ENCODE data around the gene NGDN. TPM values are rescaled to one million over a fixed set of nuclear protein-coding genes. Genes with fewer than 3 reads are reported as not detected.

NGDN gene
- total and polyA plus RNA-seq, 2 of the 4 experiments (the other 2 are of a cell fraction) = 48.1 to 49.8 TPM

DNA sequence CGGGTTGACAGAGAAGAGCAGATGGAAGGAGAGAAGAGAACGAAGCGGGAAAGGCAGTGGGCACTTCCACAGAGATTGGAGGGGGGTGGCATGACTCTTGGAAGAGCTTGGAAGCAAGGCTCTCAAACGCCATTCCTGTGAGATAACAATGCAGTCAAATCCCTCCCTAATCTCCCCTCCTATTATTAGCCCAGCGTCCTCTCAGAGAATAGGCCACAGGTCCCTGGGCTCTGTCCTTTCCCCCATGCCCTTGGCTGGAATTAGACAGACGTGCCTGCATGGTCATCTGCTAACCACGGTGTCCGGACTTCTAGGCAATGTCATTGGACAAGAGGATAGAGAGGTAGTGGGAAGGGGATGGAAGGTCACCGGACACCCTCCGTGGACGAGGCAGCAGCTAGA lies 26.1 kb upstream of the NGDN start:
- intact Hi-C loops (cut with micrococcal nuclease) (no loop called here), in situ Hi-C loops (cut with MboI; ENCODE audit: low sequenced_read_pairs) (no loop called here), dilution Hi-C loops (cut with HindIII; ENCODE audit: low sequenced_read_pairs, unreplicated experiment) (no loop called here)
- no peak overlapping the region for H3K4me2 ChIP-seq (ENCODE audit: low read depth, low read length)
- no peak overlapping the region for H2AK5ac ChIP-seq (ENCODE audit: low read depth, low read length)
- TF ChIP-seq, protein P1, sequence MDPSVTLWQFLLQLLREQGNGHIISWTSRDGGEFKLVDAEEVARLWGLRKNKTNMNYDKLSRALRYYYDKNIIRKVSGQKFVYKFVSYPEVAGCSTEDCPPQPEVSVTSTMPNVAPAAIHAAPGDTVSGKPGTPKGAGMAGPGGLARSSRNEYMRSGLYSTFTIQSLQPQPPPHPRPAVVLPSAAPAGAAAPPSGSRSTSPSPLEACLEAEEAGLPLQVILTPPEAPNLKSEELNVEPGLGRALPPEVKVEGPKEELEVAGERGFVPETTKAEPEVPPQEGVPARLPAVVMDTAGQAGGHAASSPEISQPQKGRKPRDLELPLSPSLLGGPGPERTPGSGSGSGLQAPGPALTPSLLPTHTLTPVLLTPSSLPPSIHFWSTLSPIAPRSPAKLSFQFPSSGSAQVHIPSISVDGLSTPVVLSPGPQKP (IDR thresholded peaks at IDR 0.05; ENCODE audit: borderline replicate concordance, low read depth, low read length) = no peak
- H4K5ac ChIP-seq (ENCODE audit: low read depth, low read length) = no peak overlapping the region
- H4K20me1 ChIP-seq (ENCODE audit: insufficient read depth, low read length) = no peaks in the 10 kb centered on the region
- no peak overlapping the region for H3K23ac ChIP-seq (ENCODE audit: low read depth, low read length)
- no peak overlapping the region for H2AK9ac ChIP-seq (replicated peaks; ENCODE audit: low read depth, low read length, poor library complexity)
- H2BK20ac ChIP-seq (ENCODE audit: low read depth, low read length) = no peak overlapping the region
- H2BK5ac ChIP-seq (ENCODE audit: low read depth, low read length, poor library complexity, severe bottlenecking) = no peak overlapping the region
- POLR2A ChIA-PET (ENCODE audit: unreplicated experiment) = no interaction called here
- H3K36me3 ChIP-seq (ENCODE audit: control insufficient read depth, insufficient read depth, low read length) = no peaks in the 10 kb centered on the region
- no peaks in the 10 kb centered on the region for H3K9me3 ChIP-seq (ENCODE audit: control insufficient read depth, insufficient read depth, low read length)
- 51% methylated on average over 5 of the region's 11 CpGs; no CpG with 5 or more reads in 1 of the 2 experiments for WGBS, 2 experiments (ENCODE audit: extremely low coverage in 2 of 2, insufficient read length in 1 of 2)
- no peak overlapping the region for H3K9ac ChIP-seq (ENCODE audit: low read depth, low read length)
- no peaks in the 10 kb centered on the region; the same call in 1 of the 2 replicates for H3K9me1 ChIP-seq (ENCODE audit: insufficient read depth, low read length)
- no TSS peak for BruUV-seq (replicated peaks)
- peaks cover 20% of the 10 kb centered on the region for H3K27me3 ChIP-seq (ENCODE audit: control insufficient read depth, insufficient read depth, low read length)
- CTCF ChIA-PET = no interaction called here
- no peak overlapping the region for H4K91ac ChIP-seq (ENCODE audit: insufficient read depth, low read depth, low read length)
- no peak overlapping the region for H3K14ac ChIP-seq (replicated peaks; ENCODE audit: low read depth, low read length)
- H3K79me1 ChIP-seq (ENCODE audit: low read depth in 1 of 2, low read length in 2 of 2) = no peaks in the 10 kb centered on the region
- ATAC-seq (ENCODE audit: low read depth) (no peak), DNase-seq (no peak)
- H3K18ac ChIP-seq (ENCODE audit: low read depth, low read length) = no peak overlapping the region
- no peak overlapping the region for H2BK120ac ChIP-seq (ENCODE audit: low read depth, low read length)
- H2BK15ac ChIP-seq (ENCODE audit: low read depth, low read length) = no peak overlapping the region
- H2AFZ ChIP-seq (replicated peaks; ENCODE audit: low read length, poor library complexity) = no peak overlapping the region
- H3K27ac ChIP-seq (ENCODE audit: insufficient read depth, low read length) = no peak overlapping the region
- no peaks in the 10 kb centered on the region for H3K4me1 ChIP-seq (ENCODE audit: control insufficient read depth, insufficient read depth, low read length)
- H4K8ac ChIP-seq (ENCODE audit: low read depth in 2 of 2, low read length in 2 of 2) = no peak overlapping the region
- no peak overlapping the region for H3K56ac ChIP-seq (ENCODE audit: extremely low read depth, insufficient read depth, low read length)
- H3K4ac ChIP-seq (ENCODE audit: low read depth, low read length) = no peak overlapping the region
- no peak overlapping the region for H3K4me3 ChIP-seq (ENCODE audit: insufficient read depth, low read depth, low read length)

Data from IMR-90 (cell line).